PFSK-1 (cell line): ENCODE measurements around the gene PIK3R4.

Experiments
- FOXP2 ChIP-seq: optimal IDR thresholded peaks from 2 replicates; pipeline ENCODE3; 2011; ENCODE audit warnings: borderline replicate concordance, control low read depth, inconsistent platforms; ENCODE audit not compliant: insufficient read depth; ENCODE audit errors: extremely low read length, extremely low read depth
- POLR2AphosphoS5 ChIP-seq: IDR thresholded peaks from 2 replicates; pipeline ENCODE4 v1.6.1; 2012; ENCODE audit warnings: low read depth, mild to moderate bottlenecking, control low read depth, low read length, moderate library complexity
- SIN3A ChIP-seq: IDR thresholded peaks from 2 replicates; pipeline ENCODE4 v1.6.1; 2012; ENCODE audit warnings: mild to moderate bottlenecking, low read length, moderate library complexity, borderline replicate concordance; ENCODE audit not compliant: insufficient read depth
- TAF1 ChIP-seq: IDR thresholded peaks from 2 replicates; pipeline ENCODE4 v1.6.1; 2012; ENCODE audit warnings: low read length, control low read depth, borderline replicate concordance; ENCODE audit not compliant: insufficient read depth
- TF ChIP-seq, protein P1 (sequence below), 2 experiments: IDR thresholded peaks; 2 replicates each; pipeline versions ENCODE4 v1.6.1 to v1.8.0; 2011 to 2012; ENCODE audit warnings: low read depth in 2 of 2, low read length in 2 of 2, control low read depth in 1 of 2, inconsistent platforms in 1 of 2, mild to moderate bottlenecking in 1 of 2, moderate library complexity in 1 of 2; ENCODE audit not compliant: insufficient read depth in 1 of 2

Gene PIK3R4

DNA sequence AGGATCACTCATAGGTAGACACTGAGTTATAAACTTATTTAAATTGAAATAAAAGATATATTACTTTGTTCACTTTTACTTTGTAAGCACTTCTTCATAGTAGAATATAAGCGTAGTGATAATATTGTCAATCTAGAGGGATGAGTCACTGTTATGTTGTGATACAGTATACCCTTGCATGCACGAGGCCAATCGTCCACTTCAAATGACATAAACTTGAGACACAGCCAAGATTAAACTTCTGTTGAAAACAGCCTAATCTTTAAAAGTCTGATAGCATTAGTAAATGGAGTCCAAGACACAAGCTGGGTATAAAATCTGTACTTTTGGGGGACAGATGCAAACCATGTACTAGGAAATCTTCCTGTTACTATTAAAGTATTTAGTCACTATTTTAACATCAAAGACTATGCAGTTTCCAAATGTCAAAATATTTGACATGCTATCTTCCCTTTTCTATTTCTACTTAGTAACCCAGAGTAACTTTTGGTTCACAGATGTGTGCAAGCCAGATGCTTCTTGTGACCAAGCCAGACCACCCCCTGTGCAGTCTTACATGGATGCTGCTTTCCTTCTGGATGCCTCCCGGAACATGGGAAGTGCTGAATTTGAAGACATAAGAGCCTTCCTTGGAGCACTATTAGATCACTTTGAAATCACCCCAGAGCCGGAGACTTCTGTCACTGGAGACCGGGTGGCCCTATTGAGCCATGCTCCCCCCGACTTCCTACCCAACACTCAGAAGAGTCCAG lies 85.3 kb downstream of the PIK3R4 start:
- TF ChIP-seq, protein P1, sequence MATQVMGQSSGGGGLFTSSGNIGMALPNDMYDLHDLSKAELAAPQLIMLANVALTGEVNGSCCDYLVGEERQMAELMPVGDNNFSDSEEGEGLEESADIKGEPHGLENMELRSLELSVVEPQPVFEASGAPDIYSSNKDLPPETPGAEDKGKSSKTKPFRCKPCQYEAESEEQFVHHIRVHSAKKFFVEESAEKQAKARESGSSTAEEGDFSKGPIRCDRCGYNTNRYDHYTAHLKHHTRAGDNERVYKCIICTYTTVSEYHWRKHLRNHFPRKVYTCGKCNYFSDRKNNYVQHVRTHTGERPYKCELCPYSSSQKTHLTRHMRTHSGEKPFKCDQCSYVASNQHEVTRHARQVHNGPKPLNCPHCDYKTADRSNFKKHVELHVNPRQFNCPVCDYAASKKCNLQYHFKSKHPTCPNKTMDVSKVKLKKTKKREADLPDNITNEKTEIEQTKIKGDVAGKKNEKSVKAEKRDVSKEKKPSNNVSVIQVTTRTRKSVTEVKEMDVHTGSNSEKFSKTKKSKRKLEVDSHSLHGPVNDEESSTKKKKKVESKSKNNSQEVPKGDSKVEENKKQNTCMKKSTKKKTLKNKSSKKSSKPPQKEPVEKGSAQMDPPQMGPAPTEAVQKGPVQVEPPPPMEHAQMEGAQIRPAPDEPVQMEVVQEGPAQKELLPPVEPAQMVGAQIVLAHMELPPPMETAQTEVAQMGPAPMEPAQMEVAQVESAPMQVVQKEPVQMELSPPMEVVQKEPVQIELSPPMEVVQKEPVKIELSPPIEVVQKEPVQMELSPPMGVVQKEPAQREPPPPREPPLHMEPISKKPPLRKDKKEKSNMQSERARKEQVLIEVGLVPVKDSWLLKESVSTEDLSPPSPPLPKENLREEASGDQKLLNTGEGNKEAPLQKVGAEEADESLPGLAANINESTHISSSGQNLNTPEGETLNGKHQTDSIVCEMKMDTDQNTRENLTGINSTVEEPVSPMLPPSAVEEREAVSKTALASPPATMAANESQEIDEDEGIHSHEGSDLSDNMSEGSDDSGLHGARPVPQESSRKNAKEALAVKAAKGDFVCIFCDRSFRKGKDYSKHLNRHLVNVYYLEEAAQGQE (IDR thresholded peaks at IDR 0.05; ENCODE audit: insufficient read depth in 1 of 2, low read depth in 2 of 2, low read length in 2 of 2), result no peak
- no peak for TF ChIP-seq TAF1
- TF ChIP-seq FOXP2, result no peak
- no peak for TF ChIP-seq SIN3A
- no peak for TF ChIP-seq POLR2AphosphoS5

DNA sequence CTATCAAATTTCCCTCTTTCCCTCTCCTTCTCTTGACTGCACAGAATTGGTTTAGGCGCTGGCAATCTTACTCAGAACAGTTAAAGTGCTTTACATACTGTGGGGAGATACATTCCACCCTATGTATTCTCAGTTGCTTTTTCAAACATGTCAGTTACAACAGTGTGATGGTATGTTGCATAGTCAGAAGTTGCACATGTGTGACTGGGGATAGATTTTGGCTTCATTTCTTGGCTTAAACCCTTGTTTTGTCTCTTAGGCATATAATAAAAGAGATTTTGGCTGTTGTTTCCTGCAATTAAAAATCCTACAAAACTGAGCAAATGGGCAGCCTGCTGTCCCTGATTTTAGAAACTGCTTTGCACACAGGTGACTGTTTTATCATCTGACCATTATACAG lies 86.7 kb downstream of the PIK3R4 start:
- TF ChIP-seq TAF1, result no peak
- TF ChIP-seq FOXP2, result no peak
- no peak for TF ChIP-seq POLR2AphosphoS5
- TF ChIP-seq, protein P1 (IDR thresholded peaks at IDR 0.05; ENCODE audit: insufficient read depth in 1 of 2, low read depth in 2 of 2, low read length in 2 of 2), result no peak

DNA sequence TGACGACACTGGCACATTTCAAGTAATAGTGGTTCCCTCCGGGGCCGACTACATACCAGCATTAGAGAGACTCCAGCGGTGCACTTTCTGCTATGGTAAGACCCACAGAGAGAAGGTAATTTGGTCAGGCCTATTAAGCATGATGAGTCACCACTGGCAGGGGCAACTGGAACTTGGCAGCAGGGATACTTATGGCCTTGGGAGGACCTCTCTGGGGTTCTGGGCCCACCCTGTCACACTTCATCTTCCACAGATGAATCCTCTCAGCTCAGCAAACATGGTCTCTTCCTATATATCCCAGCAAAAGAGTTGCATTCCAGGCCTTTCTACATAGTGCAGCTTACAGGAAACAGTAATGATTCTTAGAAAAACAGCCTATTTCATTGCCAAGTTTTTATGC lies 88.0 kb downstream of the PIK3R4 start:
- TF ChIP-seq SIN3A (no peak), POLR2AphosphoS5 (no peak), TAF1 (no peak), FOXP2 (no peak)
- TF ChIP-seq, protein P1 (IDR thresholded peaks at IDR 0.05; ENCODE audit: insufficient read depth in 1 of 2, low read depth in 2 of 2, low read length in 2 of 2), result no peak

DNA sequence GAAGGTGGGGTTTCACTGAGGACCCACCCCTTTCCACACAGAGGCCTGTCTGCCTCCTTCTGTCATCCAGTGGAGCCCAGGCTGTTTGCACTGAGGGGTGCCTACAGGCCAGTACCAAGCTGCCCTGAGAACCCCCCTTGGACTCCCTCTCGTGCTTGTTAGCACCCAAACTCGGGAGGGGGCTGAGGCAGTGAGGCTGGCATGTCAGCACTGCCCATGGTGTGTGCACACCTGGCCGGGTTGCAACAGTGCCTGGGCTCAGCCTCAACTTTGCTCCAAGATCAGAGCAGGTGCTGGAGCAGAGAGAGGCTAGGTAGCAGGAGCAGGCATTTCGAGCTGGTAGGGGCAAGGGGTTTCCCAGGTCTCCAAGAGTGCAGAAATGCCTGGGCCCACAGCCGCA lies 90.0 kb downstream of the PIK3R4 start:
- TF ChIP-seq TAF1 (no peak), FOXP2 (no peak), POLR2AphosphoS5 (no peak), SIN3A (no peak)
- TF ChIP-seq, protein P1 (IDR thresholded peaks at IDR 0.05; ENCODE audit: insufficient read depth in 1 of 2, low read depth in 2 of 2, low read length in 2 of 2), result no peak

DNA sequence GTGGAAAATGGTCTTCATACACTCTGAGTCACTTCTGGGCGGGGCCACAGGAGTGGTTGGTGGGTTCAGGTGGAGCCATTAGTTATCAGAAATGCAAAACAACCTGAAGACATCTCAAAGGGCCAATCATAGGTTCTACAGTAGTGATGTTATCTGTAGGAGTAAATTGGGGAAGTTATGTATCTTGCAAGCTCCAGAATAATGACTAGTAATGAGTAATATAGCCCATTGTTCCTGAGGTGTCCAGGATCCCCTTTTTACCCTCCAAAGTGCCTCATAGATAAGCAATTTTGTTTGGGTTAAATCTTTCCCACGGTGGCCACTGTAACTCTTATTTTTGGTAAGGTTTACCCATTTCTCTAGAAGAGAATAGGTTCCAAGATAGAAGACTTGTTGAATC lies 91.7 kb downstream of the PIK3R4 start:
- TF ChIP-seq SIN3A, result no peak
- no peak for TF ChIP-seq TAF1
- TF ChIP-seq, protein P1 (IDR thresholded peaks at IDR 0.05; ENCODE audit: insufficient read depth in 1 of 2, low read depth in 2 of 2, low read length in 2 of 2), result no peak
- TF ChIP-seq FOXP2, result no peak
- TF ChIP-seq POLR2AphosphoS5, result no peak
